ENCODE data around the gene OSBPL1A.

The OSBPL1A gene

DNA sequence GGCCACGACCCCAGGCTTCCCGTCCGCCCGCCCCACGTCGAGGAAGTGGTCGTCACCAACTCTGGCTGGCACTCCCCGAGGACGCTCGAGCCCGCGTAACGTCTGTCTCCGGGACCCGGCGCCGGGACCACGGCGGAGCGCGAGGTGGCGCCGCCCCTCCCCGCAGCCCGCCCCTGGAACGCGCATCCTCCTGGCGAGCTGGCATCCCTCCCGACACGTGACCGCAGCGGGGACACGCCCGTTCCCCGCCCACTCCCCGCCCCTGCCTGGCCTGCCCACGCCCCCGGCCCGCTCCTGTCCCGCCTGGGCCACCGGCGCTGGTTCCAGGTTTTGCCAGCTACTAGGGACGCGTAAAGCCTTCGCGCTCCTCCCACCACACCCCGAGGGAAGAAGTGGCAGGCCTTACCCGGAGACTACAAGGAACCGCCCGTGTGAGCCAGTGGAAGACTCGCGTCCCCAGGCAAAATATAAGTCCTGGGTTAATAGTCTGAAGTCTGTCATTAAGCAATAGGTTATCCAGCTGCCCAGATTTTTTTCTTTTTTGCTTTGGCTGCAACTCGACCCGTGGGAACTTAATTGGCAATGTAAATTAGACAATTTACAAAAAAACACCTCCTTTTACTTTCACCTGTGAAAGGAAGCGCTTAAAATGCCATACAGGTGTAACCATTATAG lies at the start of gene OSBPL1A:
Gene OSBPL1A, minus strand, starts transcription at position 131 of the 675 bp plus-strand sequence. CDS start 20,291 bp downstream, outside the sequence.
- DNase-seq (ENCODE audit: low read depth in 2 of 2): peak; percentile 55 to 73

DNA sequence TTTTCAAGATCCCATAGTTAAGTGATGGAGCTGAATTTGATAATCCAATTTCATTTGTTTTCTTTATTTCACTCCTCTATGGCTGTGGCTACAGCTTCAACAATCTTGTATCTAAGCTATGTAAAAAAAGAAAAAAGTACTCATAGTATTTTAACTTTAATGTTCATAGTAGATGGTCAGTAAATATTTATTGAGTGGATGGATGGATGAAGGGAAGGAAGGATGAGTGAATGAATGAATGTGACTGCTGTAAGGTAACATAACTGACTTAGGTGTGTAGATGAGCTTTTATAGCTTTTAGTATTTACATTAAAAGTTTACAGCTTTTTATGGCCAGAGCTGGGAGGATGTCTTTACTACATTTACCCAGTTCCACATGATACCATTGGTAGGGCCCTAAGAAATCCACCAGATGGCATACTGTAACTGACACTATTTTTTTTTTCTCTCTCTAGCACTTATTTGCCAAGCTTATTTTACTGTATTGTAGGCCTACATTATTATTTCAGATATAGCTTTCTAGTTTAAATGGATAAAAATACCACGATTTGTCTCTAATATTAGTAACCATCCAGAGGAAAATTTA lies 49.4 kb upstream of the OSBPL1A start:
- DNase-seq (ENCODE audit: low read depth in 2 of 2): no peak

DNA sequence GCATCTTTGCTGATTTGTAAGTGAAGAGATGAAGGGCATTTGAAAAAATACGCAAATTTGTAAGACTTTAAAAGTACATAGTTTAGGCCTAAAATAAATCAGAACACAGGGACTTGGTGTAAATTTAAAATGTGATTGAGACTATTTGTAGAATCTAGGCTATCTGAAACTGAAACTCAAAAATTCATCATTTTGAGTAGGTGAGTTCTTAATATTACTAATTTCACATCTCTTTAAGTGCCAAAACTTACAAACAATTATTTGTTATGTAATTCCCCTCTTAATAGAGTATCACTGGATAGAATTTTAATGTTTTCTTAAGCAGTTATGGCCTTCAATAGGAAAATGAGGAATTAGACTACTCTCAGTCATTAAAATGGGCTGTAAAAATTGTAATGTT lies 48.8 kb upstream of the OSBPL1A start:
- no peak for DNase-seq (ENCODE audit: low read depth in 2 of 2)

DNA sequence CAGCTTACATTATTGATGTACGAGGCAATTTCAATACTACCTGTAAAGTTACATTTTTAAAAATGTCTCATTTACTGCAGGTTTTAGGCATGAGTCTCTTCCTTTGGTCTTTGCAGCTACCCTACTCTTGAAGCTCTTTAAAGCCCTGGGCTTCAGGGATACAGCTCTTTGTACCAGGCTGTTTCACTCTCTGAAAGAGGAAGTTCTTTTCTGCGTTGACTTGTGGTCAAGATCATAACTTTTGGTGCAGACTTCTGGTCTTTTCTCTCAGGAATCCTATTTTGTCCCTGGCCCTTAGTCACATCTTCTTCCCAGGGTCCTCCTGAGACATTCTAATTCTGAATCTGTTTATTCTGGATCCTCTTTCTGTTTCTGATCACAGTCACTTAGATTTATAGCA lies 46.2 kb upstream of the OSBPL1A start:
- DNase-seq (ENCODE audit: low read depth in 2 of 2): no peak

DNA sequence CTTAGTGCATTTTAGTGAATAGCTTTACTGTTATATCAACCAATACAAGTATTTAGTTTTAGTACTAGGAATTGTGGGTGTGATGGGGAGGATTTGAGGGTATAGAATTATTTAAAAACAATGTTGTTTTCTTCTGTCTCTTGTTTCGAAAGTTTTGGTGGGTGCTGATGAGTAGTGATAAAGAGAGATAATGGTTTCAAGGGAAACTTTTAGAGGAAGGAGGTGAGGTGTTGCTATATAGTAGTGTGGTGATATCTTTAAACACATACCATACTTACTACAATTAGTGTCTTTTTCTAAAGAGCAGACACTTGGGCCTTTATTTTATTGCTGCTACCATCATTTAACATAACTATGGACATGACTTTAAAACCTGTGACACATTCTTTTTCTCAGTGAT lies 39.3 kb upstream of the OSBPL1A start:
- DNase-seq (ENCODE audit: low read depth in 2 of 2): no peak

DNA sequence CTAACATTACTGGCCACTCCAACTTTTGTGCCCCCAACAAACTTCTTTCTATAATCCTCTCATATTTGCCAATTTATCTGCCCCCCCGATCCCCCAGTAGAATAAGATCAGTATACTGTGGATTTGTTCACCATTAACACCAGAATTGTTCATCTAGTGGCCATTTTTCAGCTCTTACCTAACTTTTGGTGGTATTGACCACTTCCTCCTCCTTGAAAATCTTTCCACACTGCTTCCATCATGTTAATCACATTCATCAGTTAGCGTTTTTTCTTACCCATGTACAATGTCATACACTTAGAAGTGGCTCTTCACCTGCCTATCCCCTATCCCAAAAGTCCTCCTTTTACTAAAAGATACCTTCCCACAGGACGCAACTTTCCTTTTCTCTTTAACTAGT lies 35.0 kb upstream of the OSBPL1A start:
- no peak for DNase-seq (ENCODE audit: low read depth in 2 of 2)

DNA sequence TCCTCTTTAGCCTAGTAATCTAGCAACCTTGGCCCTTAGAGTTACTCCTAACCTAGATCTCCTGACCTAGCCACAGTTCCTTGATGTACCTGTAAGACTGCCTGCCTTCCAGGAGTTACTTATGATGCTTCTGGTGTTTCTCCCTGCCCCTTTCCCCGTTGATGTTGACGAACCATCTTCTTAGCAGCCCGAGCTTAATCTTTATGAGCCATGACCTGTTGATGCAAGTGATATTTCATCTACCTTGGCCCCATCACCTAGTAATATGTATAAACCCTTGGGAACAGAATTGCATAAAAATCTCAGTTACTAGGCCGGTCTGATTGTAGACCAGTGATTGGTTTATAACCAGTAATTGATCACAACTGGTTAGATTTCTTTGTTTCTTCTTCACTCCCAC lies 31.6 kb upstream of the OSBPL1A start:
- no peak for DNase-seq (ENCODE audit: low read depth in 2 of 2)

DNA sequence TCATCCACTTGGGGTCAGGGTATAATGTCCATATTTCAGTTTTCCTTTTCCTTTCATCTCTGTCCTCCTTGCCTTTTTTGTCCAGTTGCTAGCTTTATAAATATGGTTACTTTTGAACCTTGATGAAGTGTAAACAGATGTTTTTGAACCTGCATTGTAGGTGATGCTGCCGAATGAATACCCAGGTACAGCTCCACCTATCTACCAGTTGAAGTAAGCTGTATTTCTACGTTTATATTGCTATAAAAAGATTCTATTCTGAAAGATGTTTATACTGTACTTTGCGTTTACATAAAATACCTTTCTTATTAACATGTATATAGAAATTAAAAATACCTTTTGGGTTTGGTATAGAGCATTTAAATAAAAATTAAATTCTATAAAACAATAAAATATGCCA lies 31.1 kb upstream of the OSBPL1A start:
- no peak for DNase-seq (ENCODE audit: low read depth in 2 of 2)

DNA sequence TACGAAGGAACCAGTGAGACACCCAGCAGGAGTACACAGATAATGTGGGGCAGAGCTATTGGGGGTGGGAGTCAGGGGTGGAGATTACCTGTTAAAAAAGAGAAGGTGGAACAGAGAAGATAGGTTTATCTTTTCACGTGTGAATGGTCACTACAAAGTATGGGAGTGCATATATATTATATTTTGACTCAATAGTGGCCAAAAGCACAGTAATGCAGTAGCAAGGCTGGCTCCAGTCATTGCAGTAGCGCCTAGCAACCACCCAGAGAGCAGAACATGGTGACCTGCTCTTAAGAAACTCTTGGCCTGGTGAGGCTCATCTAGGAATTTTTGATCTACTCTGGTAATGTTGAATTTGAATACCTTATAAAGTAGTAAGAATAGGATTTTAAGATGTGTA lies 29.9 kb upstream of the OSBPL1A start:
- DNase-seq (ENCODE audit: low read depth in 2 of 2): no peak

DNA sequence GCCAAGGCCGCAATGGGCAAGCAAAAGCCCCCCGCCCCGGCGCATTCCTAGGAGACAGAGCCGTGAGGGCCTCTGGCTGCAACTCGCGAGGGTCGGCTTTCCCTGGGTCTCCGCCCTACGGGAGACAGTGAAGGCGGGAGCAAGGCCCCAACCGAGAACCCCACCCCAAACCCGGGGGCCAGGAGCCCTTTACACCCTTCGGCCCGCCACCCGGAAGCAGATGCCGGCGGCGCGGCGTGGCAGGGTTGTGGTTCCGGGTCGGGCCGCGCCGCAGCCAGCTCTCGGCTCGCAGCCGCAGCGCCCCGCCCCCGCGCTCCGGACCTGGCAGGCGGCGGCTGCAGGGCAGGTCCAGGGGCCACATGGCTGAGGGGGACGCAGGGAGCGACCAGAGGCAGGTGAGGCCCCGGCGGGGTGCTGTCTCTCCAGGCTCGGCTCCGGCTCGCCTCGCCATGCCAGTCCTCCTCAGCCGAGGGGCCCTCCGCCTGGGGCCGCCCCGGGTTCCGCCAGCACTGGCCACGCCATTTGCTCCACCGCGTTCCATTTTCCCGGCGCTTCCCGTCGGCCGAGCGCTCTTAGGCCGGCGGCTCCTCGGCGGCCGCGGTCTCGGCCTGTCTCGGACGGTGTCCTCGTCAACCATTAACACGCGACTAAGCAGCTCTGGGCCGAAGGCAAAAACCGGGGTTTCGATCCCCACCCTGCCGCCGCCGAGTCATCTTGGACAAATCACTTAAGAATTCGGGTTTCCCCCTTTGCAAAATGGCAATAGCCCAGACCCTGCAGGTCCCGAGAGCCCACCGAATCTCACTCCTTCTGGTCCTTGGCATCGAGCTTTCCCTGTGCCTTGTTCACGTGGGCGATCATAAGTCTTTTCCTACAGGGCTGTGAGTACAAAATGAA lies 29.0 kb upstream of the OSBPL1A start, which contains the start of gene IMPACT:
Gene IMPACT, plus strand, starts transcription at position 273 of the 897 bp plus-strand sequence. Its CDS starts 87 bp downstream, at position 360.
- peak; percentile 47 to 70 for DNase-seq (ENCODE audit: low read depth in 2 of 2)

DNA sequence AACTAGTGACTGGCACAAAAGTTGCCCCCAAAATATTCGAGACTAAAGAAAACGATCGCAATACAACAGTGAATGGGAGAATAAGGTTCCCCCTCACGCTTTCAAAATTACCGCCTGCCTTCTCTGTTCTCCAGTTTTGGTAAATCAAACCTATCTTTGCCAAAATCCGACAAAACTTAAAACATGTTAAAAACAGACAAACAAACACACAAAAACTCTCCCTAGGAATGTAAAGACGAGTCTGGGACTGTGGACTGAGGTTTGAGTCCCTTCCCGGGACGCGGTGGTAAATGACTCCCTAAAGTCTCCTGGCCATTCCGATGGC lies 28.4 kb upstream of the OSBPL1A start:
- no peak for DNase-seq (ENCODE audit: low read depth in 2 of 2)

DNA sequence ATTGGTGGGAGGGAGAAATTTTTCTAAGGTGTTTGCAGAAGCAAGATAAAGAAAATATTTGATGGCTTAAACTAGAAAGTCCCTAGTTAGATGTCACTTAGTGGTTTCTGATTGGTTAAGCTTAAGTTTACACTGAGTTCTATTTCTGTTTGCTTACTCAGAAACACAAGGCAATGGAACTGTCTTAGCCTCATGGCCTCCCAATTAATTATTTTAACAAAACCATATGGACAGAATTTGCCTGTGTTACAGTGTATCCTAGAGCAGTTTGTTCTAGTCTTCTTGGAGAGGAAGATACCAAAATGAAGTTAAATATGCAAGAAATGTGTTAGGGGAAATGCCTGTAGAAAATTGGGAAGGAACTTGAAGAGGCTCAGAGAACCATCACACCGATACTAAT lies 24.2 kb upstream of the OSBPL1A start:
- no peak for DNase-seq (ENCODE audit: low read depth in 2 of 2)

DNA sequence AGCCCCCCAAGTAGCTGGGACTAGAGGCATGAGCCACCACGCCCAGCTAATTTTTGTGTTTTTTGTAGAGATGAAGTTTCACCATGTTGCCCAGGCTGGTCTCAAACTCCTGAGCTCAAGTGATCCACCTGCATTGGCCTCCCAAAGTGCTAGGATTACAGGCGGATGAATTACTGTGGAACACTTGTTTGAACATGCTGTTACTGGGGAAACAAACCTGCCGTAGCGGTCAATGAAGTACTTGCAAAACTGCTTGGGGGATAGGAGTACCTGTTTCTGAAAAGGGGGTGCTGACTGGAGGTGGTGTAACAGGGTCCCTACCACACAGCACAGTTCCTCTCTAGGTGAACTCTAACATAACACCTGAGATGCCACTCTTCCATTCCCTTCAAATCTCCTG lies 22.9 kb upstream of the OSBPL1A start:
- no peak for DNase-seq (ENCODE audit: low read depth in 2 of 2)

DNA sequence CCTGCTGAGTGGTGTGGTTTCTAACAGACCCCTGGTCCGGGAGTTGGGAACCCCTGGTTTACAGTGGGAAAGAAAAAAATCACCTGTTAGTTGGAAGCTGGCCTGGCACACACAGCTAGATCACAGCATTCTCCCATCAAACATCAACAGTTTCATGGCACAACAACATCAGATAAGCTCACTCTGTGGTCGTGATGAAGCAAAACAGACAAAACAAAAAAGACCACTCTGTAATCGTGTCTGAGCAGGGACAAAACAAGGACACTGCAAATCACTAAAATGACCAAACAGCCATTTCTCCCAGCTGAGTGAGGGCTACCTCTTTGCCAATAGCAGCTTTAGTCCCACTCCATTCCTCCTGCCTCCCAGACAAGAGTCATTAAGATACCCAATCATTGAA lies 19.9 kb upstream of the OSBPL1A start:
- DNase-seq (ENCODE audit: low read depth in 2 of 2): no peak

DNA sequence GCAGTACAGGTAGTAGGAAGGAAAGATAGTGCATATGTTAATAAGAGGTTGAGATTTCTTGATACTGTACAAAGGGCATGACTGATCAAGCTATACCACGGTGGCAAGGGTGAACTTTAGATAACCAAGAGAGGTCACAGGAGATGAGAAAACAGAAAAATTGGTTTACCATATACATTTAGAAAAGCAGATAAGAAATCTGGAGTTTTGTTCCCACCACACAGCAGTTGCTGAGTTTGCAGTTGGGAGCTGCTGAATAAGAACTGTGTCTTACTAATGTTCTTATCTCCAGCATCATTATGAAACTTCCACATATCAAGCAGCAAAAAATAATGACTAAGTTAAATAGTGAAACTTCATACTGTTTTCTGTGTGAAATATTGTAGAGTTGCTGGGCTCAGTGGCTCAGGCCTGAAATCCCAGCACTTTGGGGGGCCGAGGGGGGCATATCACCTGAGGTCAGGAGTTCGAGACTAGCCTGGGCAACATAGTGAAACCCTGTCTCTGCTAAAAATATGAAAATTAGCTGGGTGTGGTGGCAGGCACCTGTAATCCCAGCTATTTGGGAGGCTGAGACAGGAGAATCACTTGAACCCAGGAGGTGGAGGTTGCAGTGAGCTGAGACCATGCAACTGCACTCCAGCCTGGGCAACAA lies 16.9 kb upstream of the OSBPL1A start:
- peak; percentile 23 to 31 for DNase-seq (ENCODE audit: low read depth in 2 of 2)

DNA sequence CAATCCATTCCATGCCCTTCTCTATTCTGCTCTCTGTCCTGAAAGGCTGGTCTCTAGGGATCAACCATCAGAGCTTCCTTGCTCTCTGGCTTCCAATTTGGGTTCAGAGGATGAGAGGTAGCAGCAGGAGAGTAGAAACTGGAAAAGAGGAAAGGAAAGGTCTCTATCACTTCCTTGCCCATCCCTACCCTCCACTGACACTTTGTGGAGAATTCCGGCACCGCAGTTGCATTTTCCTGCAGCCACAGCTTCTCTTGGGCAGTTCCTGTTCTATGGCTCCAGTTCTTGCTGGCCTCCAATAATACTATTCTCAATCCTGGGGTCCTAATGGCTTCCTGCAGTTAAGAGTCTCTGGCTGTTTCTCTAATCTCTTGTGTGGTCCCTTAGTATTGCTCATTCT lies 15.5 kb upstream of the OSBPL1A start:
- no peak for DNase-seq (ENCODE audit: low read depth in 2 of 2)

DNA sequence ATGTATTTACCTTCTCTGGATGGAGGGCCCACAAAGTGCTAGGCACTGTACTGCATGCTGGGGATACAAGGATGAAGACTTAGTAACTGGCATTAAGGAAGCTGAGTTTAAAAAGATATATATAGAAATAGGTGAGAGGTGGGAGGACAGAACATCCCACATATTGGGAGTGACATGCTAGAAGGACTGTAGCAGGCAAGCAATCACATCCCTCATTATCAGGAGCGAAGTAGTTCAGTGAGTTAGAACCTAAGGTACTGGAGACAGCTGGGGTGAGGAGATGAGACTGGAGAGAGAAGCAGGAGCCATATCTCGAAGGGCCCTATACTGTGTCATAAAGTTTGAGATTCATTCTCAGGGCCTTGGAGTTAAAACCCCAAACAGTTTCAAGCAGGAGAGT lies 10.9 kb upstream of the OSBPL1A start:
- no peak for DNase-seq (ENCODE audit: low read depth in 2 of 2)

DNA sequence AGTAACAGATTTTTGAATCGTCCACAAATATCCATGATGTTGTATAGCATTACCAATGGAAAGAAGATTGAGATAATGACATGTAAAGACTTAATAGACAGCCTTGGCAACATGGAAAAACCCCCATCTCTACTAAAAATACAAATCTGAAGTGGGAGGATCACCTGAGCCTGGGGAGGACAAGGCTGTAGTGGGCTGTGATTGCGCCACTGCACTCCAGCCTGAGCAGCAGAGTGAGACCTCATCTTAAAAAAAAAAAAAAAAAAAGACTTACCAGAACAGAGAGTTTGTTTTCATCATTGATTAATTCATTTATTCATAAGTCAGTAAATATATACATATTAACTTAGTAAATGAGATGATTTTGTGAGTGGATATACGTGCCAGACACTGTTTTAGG lies 7.0 kb upstream of the OSBPL1A start:
- DNase-seq (ENCODE audit: low read depth in 2 of 2): no peak

DNA sequence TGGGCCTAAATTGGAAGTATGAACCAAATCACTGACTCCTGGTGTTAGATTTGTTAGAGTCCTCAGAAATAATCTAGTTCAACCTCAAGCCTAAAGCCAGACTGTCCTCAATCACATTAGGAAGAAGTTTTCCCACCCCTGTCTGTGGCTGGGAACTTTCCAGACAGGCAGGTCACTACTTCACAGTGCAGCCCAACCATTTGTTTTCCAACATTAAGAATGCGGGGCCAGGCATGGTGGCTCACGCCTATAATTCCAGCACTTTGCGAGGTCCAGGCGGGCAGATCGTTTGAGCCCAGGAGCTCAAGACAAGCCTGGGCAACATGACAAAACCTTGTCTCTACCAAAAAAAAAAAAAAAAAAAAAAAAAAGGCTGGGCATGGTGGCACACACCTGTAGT lies 5.5 kb upstream of the OSBPL1A start:
- no peak for DNase-seq (ENCODE audit: low read depth in 2 of 2)

DNA sequence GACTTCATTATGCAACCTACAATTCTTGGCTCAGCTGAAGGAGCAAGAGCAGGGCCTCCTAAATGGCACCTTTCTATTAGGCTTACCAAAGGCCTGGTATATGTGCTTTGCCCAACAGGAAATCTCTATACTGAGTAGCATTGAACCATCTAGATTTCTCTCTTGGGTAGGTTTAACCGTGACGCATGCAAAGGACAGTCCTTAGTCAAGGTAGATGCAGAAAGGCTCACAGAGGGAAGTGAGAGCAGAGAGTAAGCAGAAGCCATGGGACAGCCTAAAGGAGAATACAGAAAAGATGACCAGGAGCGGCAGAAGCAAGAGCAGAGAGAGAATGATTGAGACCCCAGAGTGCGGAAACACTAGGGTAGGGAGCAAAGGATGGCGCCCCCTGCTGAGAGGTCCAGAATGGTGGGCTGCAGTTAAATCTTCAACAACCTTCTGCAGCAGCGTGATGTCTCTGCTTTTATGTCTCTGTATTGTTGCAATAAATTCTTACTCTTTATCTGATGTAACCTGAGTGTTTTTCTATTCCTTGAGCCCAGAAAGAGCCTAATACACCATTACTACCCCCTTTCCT lies 4.7 kb upstream of the OSBPL1A start:
- no peak for DNase-seq (ENCODE audit: low read depth in 2 of 2)

DNA sequence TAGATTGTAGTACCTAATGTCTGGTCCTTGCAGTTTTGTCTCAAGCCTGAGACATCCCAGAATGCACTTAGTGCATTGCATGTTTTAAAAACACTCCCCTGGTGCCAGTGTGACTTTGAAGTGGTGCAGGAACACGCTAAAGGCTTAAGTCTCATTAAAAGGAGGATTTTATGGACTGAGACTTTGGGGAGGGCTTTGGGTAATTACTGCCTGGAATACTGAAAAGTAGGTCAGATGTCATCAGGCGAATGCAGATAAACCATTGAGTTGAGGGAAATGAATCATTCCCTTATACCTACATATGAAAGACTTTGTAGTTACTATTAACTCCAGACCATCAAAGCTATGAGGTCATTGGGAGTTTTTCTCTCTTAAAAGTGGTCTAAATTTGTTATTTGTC lies 3.0 kb upstream of the OSBPL1A start:
- no peak for DNase-seq (ENCODE audit: low read depth in 2 of 2)

DNA sequence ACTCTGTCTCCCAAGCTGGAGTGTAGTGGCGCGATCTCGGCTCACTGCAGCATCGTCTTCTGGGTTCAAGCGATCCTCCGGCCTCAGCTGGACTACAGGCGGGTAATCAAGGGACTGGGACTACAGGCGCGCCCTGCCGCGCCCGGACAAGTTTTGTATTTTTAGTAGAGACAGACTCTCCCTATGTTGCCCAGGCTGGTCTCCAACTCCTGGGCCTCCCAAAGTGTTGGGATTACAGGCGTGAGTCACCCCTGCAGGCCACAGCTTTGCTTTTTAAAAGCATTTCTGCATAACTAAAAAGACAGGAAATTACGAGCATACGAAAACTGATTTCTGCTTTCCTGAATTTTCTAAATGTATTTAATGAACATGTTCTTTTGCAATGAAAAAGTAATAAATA lies 916 bp upstream of the OSBPL1A start:
- no peak for DNase-seq (ENCODE audit: low read depth in 2 of 2)
